Measurements from ENCODE around the gene HLA-DOB. TPM values are rescaled to one million over a fixed set of nuclear protein-coding genes. Genes with fewer than 3 reads are reported as not detected.

Gene HLA-DOB
- total RNA-seq, 1 donor from 2014 or later, result 0.20 TPM

DNA sequence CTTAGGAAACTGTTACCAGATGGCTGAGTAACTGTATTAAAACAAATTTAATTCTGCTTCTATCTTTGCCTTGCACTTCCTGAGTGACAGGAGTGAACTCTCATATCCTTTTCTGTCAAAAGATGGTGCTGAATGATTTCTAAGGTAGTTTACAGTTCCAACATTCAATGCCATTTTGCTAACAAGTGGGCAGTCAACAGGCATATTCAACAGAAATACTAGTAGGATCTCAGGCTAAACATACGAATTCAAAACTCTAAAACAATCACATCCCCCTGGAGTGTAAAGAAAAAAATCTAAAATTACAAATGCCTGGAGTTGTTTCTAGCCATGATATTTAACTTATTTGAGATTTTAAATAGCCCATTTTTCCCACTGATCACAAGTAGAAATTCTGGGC, 43.9 kb upstream of the HLA-DOB start:
- H3K4me3 Mint-ChIP-seq (ENCODE audit: unreplicated experiment), result peak overlapping the region; percentile 1
- TF ChIP-seq EZH2 (IDR thresholded peaks at IDR 0.05; ENCODE audit: insufficient read depth, low read length), result no peak
- TF ChIP-seq, protein P1, sequence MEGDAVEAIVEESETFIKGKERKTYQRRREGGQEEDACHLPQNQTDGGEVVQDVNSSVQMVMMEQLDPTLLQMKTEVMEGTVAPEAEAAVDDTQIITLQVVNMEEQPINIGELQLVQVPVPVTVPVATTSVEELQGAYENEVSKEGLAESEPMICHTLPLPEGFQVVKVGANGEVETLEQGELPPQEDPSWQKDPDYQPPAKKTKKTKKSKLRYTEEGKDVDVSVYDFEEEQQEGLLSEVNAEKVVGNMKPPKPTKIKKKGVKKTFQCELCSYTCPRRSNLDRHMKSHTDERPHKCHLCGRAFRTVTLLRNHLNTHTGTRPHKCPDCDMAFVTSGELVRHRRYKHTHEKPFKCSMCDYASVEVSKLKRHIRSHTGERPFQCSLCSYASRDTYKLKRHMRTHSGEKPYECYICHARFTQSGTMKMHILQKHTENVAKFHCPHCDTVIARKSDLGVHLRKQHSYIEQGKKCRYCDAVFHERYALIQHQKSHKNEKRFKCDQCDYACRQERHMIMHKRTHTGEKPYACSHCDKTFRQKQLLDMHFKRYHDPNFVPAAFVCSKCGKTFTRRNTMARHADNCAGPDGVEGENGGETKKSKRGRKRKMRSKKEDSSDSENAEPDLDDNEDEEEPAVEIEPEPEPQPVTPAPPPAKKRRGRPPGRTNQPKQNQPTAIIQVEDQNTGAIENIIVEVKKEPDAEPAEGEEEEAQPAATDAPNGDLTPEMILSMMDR (IDR thresholded peaks at IDR 0.05; ENCODE audit: insufficient read depth, low read depth, low read length), result no peak
- Histone ChIP-seq H3K27me3 (ENCODE audit: insufficient read depth, low read length) (peaks cover 12% of the 10 kb centered on the region), H3K4me2 (ENCODE audit: low read length) (no peak overlapping the region), H3K4me1 (ENCODE audit: insufficient read depth, low read length) (no peaks in the 10 kb centered on the region), H3K9ac (ENCODE audit: low read length) (no peak overlapping the region), H3K9me3 (ENCODE audit: insufficient read depth, low read depth, low read length) (no peaks in the 10 kb centered on the region), H3K36me3 (ENCODE audit: insufficient read depth, low read length) (no peaks in the 10 kb centered on the region), H4K20me1 (ENCODE audit: insufficient read depth, low read length) (no peaks in the 10 kb centered on the region), H3K27ac (ENCODE audit: low read depth, low read length) (no peak overlapping the region), H3K79me2 (ENCODE audit: insufficient read depth, low read length) (no peaks in the 10 kb centered on the region), H2AFZ (ENCODE audit: low read depth, low read length) (no peak overlapping the region), H3K4me3 (ENCODE audit: insufficient read depth, low read depth, low read length) (no peak overlapping the region)
- peaks cover 2% of the 10 kb centered on the region for H3K4me1 Mint-ChIP-seq (ENCODE audit: low read depth, unreplicated experiment)
- no peak for FAIRE-seq
- no peaks in the 10 kb centered on the region for H3K9me3 Mint-ChIP-seq (ENCODE audit: unreplicated experiment)
- H3K27me3 Mint-ChIP-seq (ENCODE audit: low read depth, unreplicated experiment), result peaks cover 26% of the 10 kb centered on the region
- DNase-seq (ENCODE audit: low read depth), result no peak
- no peak overlapping the region for H3K27ac Mint-ChIP-seq (ENCODE audit: unreplicated experiment)
- H3K36me3 Mint-ChIP-seq (ENCODE audit: low read depth, unreplicated experiment), result peaks cover 11% of the 10 kb centered on the region

DNA sequence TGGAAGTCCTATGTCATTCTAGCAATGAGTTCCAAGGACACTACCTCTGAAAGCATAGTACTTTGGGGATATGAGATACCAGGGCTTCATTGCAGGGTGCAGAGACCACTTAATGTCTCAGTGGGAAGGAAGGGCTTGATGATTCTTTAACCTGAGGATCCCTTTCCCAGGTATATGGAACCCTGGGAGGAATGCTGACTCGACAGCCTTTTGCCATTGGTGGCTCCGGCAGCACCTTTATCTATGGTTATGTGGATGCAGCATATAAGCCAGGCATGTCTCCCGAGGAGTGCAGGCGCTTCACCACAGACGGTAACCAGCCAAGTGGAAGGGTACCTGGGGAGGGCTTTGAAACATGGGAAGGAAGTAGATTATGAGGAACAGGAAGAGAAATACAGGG, 41.4 kb upstream of the HLA-DOB start:
- H3K79me2 ChIP-seq (ENCODE audit: insufficient read depth, low read length), result no peaks in the 10 kb centered on the region
- H3K9ac ChIP-seq (ENCODE audit: low read length), result no peak overlapping the region
- Mint-ChIP-seq H3K4me1 (ENCODE audit: low read depth, unreplicated experiment) (peaks cover 2% of the 10 kb centered on the region), H3K9me3 (ENCODE audit: unreplicated experiment) (no peaks in the 10 kb centered on the region), H3K27me3 (ENCODE audit: low read depth, unreplicated experiment) (peaks cover 27% of the 10 kb centered on the region), H3K36me3 (ENCODE audit: low read depth, unreplicated experiment) (peaks cover 11% of the 10 kb centered on the region), H3K27ac (ENCODE audit: unreplicated experiment) (no peak overlapping the region), H3K4me3 (ENCODE audit: unreplicated experiment) (no peak overlapping the region)
- no peak for FAIRE-seq
- H3K27ac ChIP-seq (ENCODE audit: low read depth, low read length), result no peak overlapping the region
- peaks cover 5% of the 10 kb centered on the region for H3K27me3 ChIP-seq (ENCODE audit: insufficient read depth, low read length)
- DNase-seq (ENCODE audit: low read depth), result no peak
- H4K20me1 ChIP-seq (ENCODE audit: insufficient read depth, low read length), result no peaks in the 10 kb centered on the region
- H3K4me2 ChIP-seq (ENCODE audit: low read length), result no peak overlapping the region
- no peak overlapping the region for H3K4me3 ChIP-seq (ENCODE audit: insufficient read depth, low read depth, low read length)
- H3K4me1 ChIP-seq (ENCODE audit: insufficient read depth, low read length), result no peaks in the 10 kb centered on the region
- no peak overlapping the region for H2AFZ ChIP-seq (ENCODE audit: low read depth, low read length)
- H3K9me3 ChIP-seq (ENCODE audit: insufficient read depth, low read depth, low read length), result no peaks in the 10 kb centered on the region
- H3K36me3 ChIP-seq (ENCODE audit: insufficient read depth, low read length), result no peaks in the 10 kb centered on the region
- TF ChIP-seq EZH2 (IDR thresholded peaks at IDR 0.05; ENCODE audit: insufficient read depth, low read length), result no peak
- TF ChIP-seq, protein P1 (IDR thresholded peaks at IDR 0.05; ENCODE audit: insufficient read depth, low read depth, low read length), result no peak

GRCh38 chr6:32857156-32857891, 40.5 kb upstream of the HLA-DOB start:
- FAIRE-seq (no peak), DNase-seq (ENCODE audit: low read depth) (no peak)
- no peaks in the 10 kb centered on the region for H3K9me3 ChIP-seq (ENCODE audit: insufficient read depth, low read depth, low read length)
- no peak overlapping the region for H3K27ac Mint-ChIP-seq (ENCODE audit: unreplicated experiment)
- H3K4me1 ChIP-seq (ENCODE audit: insufficient read depth, low read length), result peaks cover 6% of the 10 kb centered on the region
- H2AFZ ChIP-seq (ENCODE audit: low read depth, low read length), result no peak overlapping the region
- peaks cover 11% of the 10 kb centered on the region for H3K36me3 Mint-ChIP-seq (ENCODE audit: low read depth, unreplicated experiment)
- TF ChIP-seq, protein P1 (IDR thresholded peaks at IDR 0.05; ENCODE audit: insufficient read depth, low read depth, low read length), result no peak
- TF ChIP-seq EZH2 (IDR thresholded peaks at IDR 0.05; ENCODE audit: insufficient read depth, low read length), result no peak
- H3K9ac ChIP-seq (ENCODE audit: low read length), result no peak overlapping the region
- H3K36me3 ChIP-seq (ENCODE audit: insufficient read depth, low read length), result no peaks in the 10 kb centered on the region
- H3K4me2 ChIP-seq (ENCODE audit: low read length), result no peak overlapping the region
- H4K20me1 ChIP-seq (ENCODE audit: insufficient read depth, low read length), result no peaks in the 10 kb centered on the region
- peaks cover 6% of the 10 kb centered on the region for H3K79me2 ChIP-seq (ENCODE audit: insufficient read depth, low read length)
- peaks cover 2% of the 10 kb centered on the region for H3K4me1 Mint-ChIP-seq (ENCODE audit: low read depth, unreplicated experiment)
- peaks cover 5% of the 10 kb centered on the region for H3K27me3 ChIP-seq (ENCODE audit: insufficient read depth, low read length)
- no peak overlapping the region for H3K4me3 Mint-ChIP-seq (ENCODE audit: unreplicated experiment)
- H3K9me3 Mint-ChIP-seq (ENCODE audit: unreplicated experiment), result no peaks in the 10 kb centered on the region
- H3K27me3 Mint-ChIP-seq (ENCODE audit: low read depth, unreplicated experiment), result peaks cover 28% of the 10 kb centered on the region
- no peak overlapping the region for H3K27ac ChIP-seq (ENCODE audit: low read depth, low read length)
- no peak overlapping the region for H3K4me3 ChIP-seq (ENCODE audit: insufficient read depth, low read depth, low read length)

All from astrocyte (in vitro differentiated cells and primary cell).